ENCODE data around the gene ARHGEF38. TPM values are rescaled to one million over a fixed set of nuclear protein-coding genes. Genes with fewer than 3 reads are reported as not detected.

Gene ARHGEF38
- polyA plus RNA-seq, 1 of the 3 experiments (the other 2 are of a cell fraction), result 0.02 TPM

DNA sequence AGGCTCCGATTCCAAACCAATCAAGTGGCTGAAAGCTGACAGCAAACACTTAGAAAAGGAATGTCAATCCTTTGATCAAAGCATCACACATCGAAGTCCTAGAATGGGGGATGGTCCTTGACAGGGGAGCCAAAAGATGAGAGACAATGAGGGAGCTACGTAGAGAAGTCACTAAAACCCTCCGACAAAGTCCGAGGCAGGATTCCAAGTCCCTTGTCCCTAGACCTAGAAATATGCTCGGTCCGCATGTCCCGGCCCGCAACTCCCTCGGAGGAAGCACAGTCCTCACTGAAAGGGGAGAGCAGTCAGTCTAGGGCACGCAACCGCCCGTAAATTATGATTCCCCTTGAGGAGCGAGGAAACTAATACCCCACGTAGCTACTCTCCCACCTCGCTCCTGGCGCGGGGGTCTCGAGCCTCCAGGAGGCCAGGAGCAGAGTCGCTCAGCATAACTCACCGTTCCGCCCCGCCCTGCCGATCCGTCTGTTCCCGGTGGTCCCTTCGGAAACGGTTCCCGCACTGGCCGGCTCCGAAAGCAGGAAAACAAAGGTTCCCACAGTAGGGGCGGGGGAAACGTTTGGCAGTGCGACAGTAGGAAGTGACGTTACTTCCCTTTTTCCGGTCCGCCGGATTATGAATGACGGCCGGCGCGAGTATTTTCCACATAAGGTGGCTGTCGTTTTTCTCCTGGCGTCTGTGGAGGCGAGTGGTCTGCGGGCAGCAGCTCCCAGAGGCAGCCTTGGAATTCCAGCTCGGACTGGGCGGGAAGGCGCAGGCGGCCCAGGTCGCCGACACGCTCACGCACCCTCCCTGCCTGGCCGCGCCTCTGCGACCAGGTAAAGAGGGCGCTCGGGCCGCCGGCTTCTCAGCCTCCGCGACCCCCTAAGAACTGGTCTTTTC is 156.0 kb downstream of the ARHGEF38 start, which contains the start of the genes GSTCD and INTS12:
Gene GSTCD, plus strand, starts transcription at position 604 of the 900 bp plus-strand sequence. CDS start 8,830 bp downstream, outside the sequence.
Gene INTS12, minus strand, starts transcription at position 509 of the 900 bp plus-strand sequence. CDS start 8,684 bp downstream, outside the sequence.
- DNase-seq, result peak; percentile 86
- peaks cover 3 to 14% of the 10 kb centered on the region in 2 experiments for H3K36me3 ChIP-seq (replicated peaks in 1 of 2; ENCODE audit: control insufficient read depth in 1 of 2, insufficient read depth in 2 of 2, low read length in 1 of 2)
- peak within 1 kb of the TSS; percentile 81 to 90 for H3K27ac ChIP-seq (ENCODE audit: low read depth in 2 of 2, low read length in 1 of 2)
- 0% methylated on average over 24 of the region's 63 CpGs for WGBS (ENCODE audit: low lambda C conversion rate)
- H3K4me3 ChIP-seq (ENCODE audit: low read depth in 2 of 2, low read length in 1 of 2), result peak within 1 kb of the TSS; percentile 73 to 97
- H3K4me2 ChIP-seq, result peak within 1 kb of the TSS; percentile 80
- peaks cover 12 to 18% of the 10 kb centered on the region in 2 experiments; a peak in 2 of 4 replicates for H3K4me1 ChIP-seq (ENCODE audit: control insufficient read depth in 1 of 2, insufficient read depth in 2 of 2, low read depth in 1 of 2, low read length in 1 of 2)
- POLR2A ChIA-PET, result no interaction called here
- no peaks in the 10 kb centered on the region for H4K20me1 ChIP-seq (ENCODE audit: insufficient read depth)
- H2AFZ ChIP-seq (ENCODE audit: low read depth), result peak within 1 kb of the TSS; percentile 90
- peaks cover 89% of the 10 kb centered on the region for H3K79me2 ChIP-seq (ENCODE audit: insufficient read depth)
- H3K9ac ChIP-seq, result peak within 1 kb of the TSS; percentile 76
- CTCF ChIA-PET, result interaction anchor here (0.7 to 1.7 kb wide), 4 partner anchors 187 to 620 kb away, joined by 3 to 6 read pairs (median 3); partner anchors contain the start of gene PPA2
- H3K27me3 ChIP-seq (ENCODE audit: insufficient read depth), result no peaks in the 10 kb centered on the region
- H3K9me3 ChIP-seq, result no peaks in the 10 kb centered on the region
- H3K9me2 ChIP-seq, result no peaks in the 10 kb centered on the region
- peaks cover 21% of the 10 kb centered on the region for H3F3A ChIP-seq (replicated peaks; ENCODE audit: insufficient read depth)
- peak; percentile 59; the same call in 1 of the 2 replicates for TF ChIP-seq FOXJ3 (CRISPR knock-in tag; IDR thresholded peaks at IDR 0.05)
- TF ChIP-seq GABPA (IDR thresholded peaks at IDR 0.05; ENCODE audit: low read depth), result peak; percentile 97
- TF ChIP-seq, protein P1, sequence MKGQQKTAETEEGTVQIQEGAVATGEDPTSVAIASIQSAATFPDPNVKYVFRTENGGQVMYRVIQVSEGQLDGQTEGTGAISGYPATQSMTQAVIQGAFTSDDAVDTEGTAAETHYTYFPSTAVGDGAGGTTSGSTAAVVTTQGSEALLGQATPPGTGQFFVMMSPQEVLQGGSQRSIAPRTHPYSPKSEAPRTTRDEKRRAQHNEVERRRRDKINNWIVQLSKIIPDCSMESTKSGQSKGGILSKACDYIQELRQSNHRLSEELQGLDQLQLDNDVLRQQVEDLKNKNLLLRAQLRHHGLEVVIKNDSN (IDR thresholded peaks at IDR 0.05; ENCODE audit: borderline replicate concordance, low read depth), result peak; percentile 60
- TF ChIP-seq, protein P2, sequence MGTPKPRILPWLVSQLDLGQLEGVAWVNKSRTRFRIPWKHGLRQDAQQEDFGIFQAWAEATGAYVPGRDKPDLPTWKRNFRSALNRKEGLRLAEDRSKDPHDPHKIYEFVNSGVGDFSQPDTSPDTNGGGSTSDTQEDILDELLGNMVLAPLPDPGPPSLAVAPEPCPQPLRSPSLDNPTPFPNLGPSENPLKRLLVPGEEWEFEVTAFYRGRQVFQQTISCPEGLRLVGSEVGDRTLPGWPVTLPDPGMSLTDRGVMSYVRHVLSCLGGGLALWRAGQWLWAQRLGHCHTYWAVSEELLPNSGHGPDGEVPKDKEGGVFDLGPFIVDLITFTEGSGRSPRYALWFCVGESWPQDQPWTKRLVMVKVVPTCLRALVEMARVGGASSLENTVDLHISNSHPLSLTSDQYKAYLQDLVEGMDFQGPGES (IDR thresholded peaks at IDR 0.05; ENCODE audit: low read depth, low read length), result peak; percentile 42
- peak; percentile 44; the same call in 1 of the 2 replicates for TF ChIP-seq MEF2A (IDR thresholded peaks at IDR 0.05; ENCODE audit: borderline replicate concordance, low read depth)
- TF ChIP-seq, protein P3, sequence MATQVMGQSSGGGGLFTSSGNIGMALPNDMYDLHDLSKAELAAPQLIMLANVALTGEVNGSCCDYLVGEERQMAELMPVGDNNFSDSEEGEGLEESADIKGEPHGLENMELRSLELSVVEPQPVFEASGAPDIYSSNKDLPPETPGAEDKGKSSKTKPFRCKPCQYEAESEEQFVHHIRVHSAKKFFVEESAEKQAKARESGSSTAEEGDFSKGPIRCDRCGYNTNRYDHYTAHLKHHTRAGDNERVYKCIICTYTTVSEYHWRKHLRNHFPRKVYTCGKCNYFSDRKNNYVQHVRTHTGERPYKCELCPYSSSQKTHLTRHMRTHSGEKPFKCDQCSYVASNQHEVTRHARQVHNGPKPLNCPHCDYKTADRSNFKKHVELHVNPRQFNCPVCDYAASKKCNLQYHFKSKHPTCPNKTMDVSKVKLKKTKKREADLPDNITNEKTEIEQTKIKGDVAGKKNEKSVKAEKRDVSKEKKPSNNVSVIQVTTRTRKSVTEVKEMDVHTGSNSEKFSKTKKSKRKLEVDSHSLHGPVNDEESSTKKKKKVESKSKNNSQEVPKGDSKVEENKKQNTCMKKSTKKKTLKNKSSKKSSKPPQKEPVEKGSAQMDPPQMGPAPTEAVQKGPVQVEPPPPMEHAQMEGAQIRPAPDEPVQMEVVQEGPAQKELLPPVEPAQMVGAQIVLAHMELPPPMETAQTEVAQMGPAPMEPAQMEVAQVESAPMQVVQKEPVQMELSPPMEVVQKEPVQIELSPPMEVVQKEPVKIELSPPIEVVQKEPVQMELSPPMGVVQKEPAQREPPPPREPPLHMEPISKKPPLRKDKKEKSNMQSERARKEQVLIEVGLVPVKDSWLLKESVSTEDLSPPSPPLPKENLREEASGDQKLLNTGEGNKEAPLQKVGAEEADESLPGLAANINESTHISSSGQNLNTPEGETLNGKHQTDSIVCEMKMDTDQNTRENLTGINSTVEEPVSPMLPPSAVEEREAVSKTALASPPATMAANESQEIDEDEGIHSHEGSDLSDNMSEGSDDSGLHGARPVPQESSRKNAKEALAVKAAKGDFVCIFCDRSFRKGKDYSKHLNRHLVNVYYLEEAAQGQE (IDR thresholded peaks at IDR 0.05; ENCODE audit: low read depth, low read length), result peak; percentile 82
- TF ChIP-seq FOXM1 (IDR thresholded peaks at IDR 0.05; ENCODE audit: low read depth), result no peak; the same call in 1 of the 2 replicates
- TF ChIP-seq NFIC (IDR thresholded peaks at IDR 0.05; ENCODE audit: borderline replicate concordance), result peak; percentile 45; the same call in 1 of the 2 replicates
- TF ChIP-seq NRF1 (IDR thresholded peaks at IDR 0.05; ENCODE audit: low read depth, low read length), result no peak
- peak; percentile 98 for TF ChIP-seq TAF1 (IDR thresholded peaks at IDR 0.05; ENCODE audit: borderline replicate concordance, low read depth, low read length)
- TF ChIP-seq TEAD4 (IDR thresholded peaks at IDR 0.05; ENCODE audit: borderline replicate concordance, insufficient read depth), result no peak
- peak; percentile 82 for TF ChIP-seq RFX5 (IDR thresholded peaks at IDR 0.05; ENCODE audit: low read length)
- no peak for TF ChIP-seq EZH2phosphoT487 (IDR thresholded peaks at IDR 0.05; ENCODE audit: borderline replicate concordance, low read depth)
- TF ChIP-seq, protein P4, sequence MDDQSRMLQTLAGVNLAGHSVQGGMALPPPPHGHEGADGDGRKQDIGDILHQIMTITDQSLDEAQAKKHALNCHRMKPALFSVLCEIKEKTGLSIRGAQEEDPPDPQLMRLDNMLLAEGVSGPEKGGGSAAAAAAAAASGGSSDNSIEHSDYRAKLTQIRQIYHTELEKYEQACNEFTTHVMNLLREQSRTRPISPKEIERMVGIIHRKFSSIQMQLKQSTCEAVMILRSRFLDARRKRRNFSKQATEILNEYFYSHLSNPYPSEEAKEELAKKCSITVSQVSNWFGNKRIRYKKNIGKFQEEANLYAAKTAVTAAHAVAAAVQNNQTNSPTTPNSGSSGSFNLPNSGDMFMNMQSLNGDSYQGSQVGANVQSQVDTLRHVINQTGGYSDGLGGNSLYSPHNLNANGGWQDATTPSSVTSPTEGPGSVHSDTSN (IDR thresholded peaks at IDR 0.05), result peak; percentile 60; the same call in 1 of the 2 replicates
- no peak for TF ChIP-seq RAD21 (IDR thresholded peaks at IDR 0.05; ENCODE audit: low read length)
- 0 out of 2 replicates have a peak, but pooled peaks have one; percentile 20 for TF ChIP-seq JUND (IDR thresholded peaks at IDR 0.05)
- TF ChIP-seq, protein P5, sequence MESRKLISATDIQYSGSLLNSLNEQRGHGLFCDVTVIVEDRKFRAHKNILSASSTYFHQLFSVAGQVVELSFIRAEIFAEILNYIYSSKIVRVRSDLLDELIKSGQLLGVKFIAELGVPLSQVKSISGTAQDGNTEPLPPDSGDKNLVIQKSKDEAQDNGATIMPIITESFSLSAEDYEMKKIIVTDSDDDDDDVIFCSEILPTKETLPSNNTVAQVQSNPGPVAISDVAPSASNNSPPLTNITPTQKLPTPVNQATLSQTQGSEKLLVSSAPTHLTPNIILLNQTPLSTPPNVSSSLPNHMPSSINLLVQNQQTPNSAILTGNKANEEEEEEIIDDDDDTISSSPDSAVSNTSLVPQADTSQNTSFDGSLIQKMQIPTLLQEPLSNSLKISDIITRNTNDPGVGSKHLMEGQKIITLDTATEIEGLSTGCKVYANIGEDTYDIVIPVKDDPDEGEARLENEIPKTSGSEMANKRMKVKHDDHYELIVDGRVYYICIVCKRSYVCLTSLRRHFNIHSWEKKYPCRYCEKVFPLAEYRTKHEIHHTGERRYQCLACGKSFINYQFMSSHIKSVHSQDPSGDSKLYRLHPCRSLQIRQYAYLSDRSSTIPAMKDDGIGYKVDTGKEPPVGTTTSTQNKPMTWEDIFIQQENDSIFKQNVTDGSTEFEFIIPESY (IDR thresholded peaks at IDR 0.05; ENCODE audit: borderline replicate concordance, low read depth), result peak; percentile 58; the same call in 1 of the 2 replicates
- TF ChIP-seq SMC3 (IDR thresholded peaks at IDR 0.05; ENCODE audit: low read depth, low read length), result peak; percentile 23; the same call in 1 of the 2 replicates
- TF ChIP-seq SIN3A (IDR thresholded peaks at IDR 0.05; ENCODE audit: borderline replicate concordance, low read depth, low read length), result peak; percentile 98; the same call in 1 of the 2 replicates
- TF ChIP-seq YY1 (IDR thresholded peaks at IDR 0.05; ENCODE audit: low read depth), result peak; percentile 81
- TF ChIP-seq TCF12 (IDR thresholded peaks at IDR 0.05), result peak; percentile 43; the same call in 1 of the 2 replicates
- TF ChIP-seq RXRA (IDR thresholded peaks at IDR 0.05; ENCODE audit: borderline replicate concordance, low read depth), result no peak
- peak; percentile 88 for TF ChIP-seq ELF1 (IDR thresholded peaks at IDR 0.05)
